Osteocyte (in vitro differentiated cells): ENCODE data around the gene DOCK2. TPM values are rescaled to one million over a fixed set of nuclear protein-coding genes. Genes with fewer than 3 reads are reported as not detected.
"Not testable (repeated sequence)": the region's sequence is repeated elsewhere in the genome, so short reads cannot be mapped to it uniquely, and the experiment has no call there.

Source experiments
- DNase-seq: peaks from one replicate; pipeline ENCODE4 v3.0.0; 2021; ENCODE audit warnings: mixed read lengths; ENCODE audit not compliant: unreplicated experiment; ENCODE audit errors: extremely low spot score
- H3K27ac Mint-ChIP-seq: one replicate; pipeline ENCODE4 v1.8.0; 2021; ENCODE audit warnings: mild to moderate bottlenecking, mixed read lengths; ENCODE audit not compliant: unreplicated experiment
- H3K27me3 Mint-ChIP-seq: one replicate; pipeline ENCODE4 v1.8.0; 2021; ENCODE audit warnings: mixed read lengths; ENCODE audit not compliant: unreplicated experiment
- H3K36me3 Mint-ChIP-seq: one replicate; pipeline ENCODE4 v1.8.0; 2021; ENCODE audit warnings: mixed read lengths; ENCODE audit not compliant: unreplicated experiment
- H3K4me1 Mint-ChIP-seq: one replicate; pipeline ENCODE4 v1.8.0; 2021; ENCODE audit warnings: mixed read lengths; ENCODE audit not compliant: unreplicated experiment
- H3K4me3 Mint-ChIP-seq: one replicate; pipeline ENCODE4 v1.8.0; 2021; ENCODE audit warnings: mild to moderate bottlenecking, moderate library complexity, mixed read lengths; ENCODE audit not compliant: unreplicated experiment
- H3K9me3 Mint-ChIP-seq: one replicate; pipeline ENCODE4 v1.8.0; 2021; ENCODE audit warnings: mixed read lengths; ENCODE audit not compliant: unreplicated experiment
- total RNA-seq: library from RNA; stranded (reverse); gene quantifications from 2 replicates; pipeline ENCODE4 v1.2.1, GENCODE V29; 2021
- TF ChIP-seq, protein P1 (sequence below): fragments of 200-600 bp; sonication (generic); IDR thresholded peaks from 2 replicates; pipeline ENCODE4 v1.5.0; 2021; ENCODE audit warnings: antibody characterized with exemption, mild to moderate bottlenecking, moderate library complexity

Gene DOCK2
- total RNA-seq, 1 donor from 2014 or later: 11.6 TPM

- no peak overlapping the region for H3K4me3 Mint-ChIP-seq
- TF ChIP-seq, protein P1, sequence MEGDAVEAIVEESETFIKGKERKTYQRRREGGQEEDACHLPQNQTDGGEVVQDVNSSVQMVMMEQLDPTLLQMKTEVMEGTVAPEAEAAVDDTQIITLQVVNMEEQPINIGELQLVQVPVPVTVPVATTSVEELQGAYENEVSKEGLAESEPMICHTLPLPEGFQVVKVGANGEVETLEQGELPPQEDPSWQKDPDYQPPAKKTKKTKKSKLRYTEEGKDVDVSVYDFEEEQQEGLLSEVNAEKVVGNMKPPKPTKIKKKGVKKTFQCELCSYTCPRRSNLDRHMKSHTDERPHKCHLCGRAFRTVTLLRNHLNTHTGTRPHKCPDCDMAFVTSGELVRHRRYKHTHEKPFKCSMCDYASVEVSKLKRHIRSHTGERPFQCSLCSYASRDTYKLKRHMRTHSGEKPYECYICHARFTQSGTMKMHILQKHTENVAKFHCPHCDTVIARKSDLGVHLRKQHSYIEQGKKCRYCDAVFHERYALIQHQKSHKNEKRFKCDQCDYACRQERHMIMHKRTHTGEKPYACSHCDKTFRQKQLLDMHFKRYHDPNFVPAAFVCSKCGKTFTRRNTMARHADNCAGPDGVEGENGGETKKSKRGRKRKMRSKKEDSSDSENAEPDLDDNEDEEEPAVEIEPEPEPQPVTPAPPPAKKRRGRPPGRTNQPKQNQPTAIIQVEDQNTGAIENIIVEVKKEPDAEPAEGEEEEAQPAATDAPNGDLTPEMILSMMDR: no peak
- no peaks in the 10 kb centered on the region for H3K9me3 Mint-ChIP-seq
- H3K27ac Mint-ChIP-seq: no peak overlapping the region
- H3K27me3 Mint-ChIP-seq: peaks cover 6% of the 10 kb centered on the region
- H3K4me1 Mint-ChIP-seq: no peaks in the 10 kb centered on the region
- no peak for DNase-seq
- no peaks in the 10 kb centered on the region for H3K36me3 Mint-ChIP-seq
These were observed 443.8 kb downstream of the DOCK2 start for GRCh38 chr5:170080786-170081445.

DNA sequence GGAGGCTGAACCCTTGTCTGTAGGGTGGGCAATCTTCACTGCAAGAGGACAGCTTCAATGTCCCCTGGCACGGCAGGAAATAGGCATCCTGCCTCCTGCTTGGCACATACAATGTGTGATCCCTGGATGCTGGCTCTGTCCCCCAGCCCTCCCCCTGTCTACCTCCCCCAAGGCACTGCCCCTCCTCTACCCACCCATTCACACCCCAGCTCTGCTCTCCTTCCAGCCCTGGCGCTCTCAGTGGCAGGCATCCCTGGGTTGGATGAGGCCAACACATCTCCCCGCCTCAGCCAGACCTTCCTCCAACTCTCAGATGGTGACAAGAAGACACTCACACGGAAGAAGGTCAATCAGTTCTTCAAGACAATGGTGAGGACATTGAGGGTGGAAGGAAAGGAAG lies 444.5 kb downstream of the DOCK2 start:
- H3K4me3 Mint-ChIP-seq: no peak overlapping the region
- no peaks in the 10 kb centered on the region for H3K36me3 Mint-ChIP-seq
- DNase-seq: no peak
- no peak overlapping the region for H3K27ac Mint-ChIP-seq
- TF ChIP-seq, protein P1: no peak
- peaks cover 6% of the 10 kb centered on the region for H3K27me3 Mint-ChIP-seq
- no peaks in the 10 kb centered on the region for H3K9me3 Mint-ChIP-seq
- no peaks in the 10 kb centered on the region for H3K4me1 Mint-ChIP-seq

DNA sequence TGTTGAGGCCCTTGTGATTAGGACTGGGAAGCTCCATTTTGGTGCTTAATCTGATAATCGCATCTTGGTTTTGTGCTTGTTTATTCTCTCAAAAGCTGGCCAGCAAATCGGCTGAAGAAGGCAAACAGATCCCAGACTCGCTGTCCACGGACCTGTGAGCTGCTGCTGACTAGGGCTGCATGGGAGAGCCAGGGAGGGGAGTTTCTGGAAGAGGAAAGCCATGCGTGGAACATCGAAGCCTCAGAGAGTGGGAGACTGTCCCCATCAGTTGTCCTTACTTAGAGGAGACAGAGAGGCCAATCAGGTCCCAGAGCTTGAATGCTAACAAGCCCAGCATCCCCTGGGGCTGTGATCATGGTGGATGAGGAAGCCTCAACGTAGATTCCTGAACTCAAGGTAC lies 445.6 kb downstream of the DOCK2 start:
- no peak overlapping the region for H3K27ac Mint-ChIP-seq
- no peaks in the 10 kb centered on the region for H3K4me1 Mint-ChIP-seq
- no peak for DNase-seq
- no peaks in the 10 kb centered on the region for H3K9me3 Mint-ChIP-seq
- no peaks in the 10 kb centered on the region for H3K36me3 Mint-ChIP-seq
- no peak overlapping the region for H3K4me3 Mint-ChIP-seq
- H3K27me3 Mint-ChIP-seq: peaks cover 8% of the 10 kb centered on the region
- TF ChIP-seq, protein P1: no peak

GRCh38 chr5:170087168-170087817 lies 450.2 kb downstream of the DOCK2 start:
- Mint-ChIP-seq H3K4me1 (no peaks in the 10 kb centered on the region), H3K9me3 (no peaks in the 10 kb centered on the region), H3K36me3 (no peaks in the 10 kb centered on the region), H3K4me3 (no peak overlapping the region), H3K27me3 (peaks cover 19% of the 10 kb centered on the region), H3K27ac (no peak overlapping the region)
- TF ChIP-seq, protein P1: no peak
- no peak for DNase-seq

GRCh38 chr5:170092455-170093101 lies 455.5 kb downstream of the DOCK2 start:
- no peak overlapping the region for H3K4me3 Mint-ChIP-seq
- H3K4me1 Mint-ChIP-seq: no peaks in the 10 kb centered on the region
- H3K36me3 Mint-ChIP-seq: no peaks in the 10 kb centered on the region
- TF ChIP-seq, protein P1: no peak
- H3K27ac Mint-ChIP-seq: no peak overlapping the region
- peaks cover 55% of the 10 kb centered on the region for H3K27me3 Mint-ChIP-seq
- H3K9me3 Mint-ChIP-seq: no peaks in the 10 kb centered on the region
- no peak for DNase-seq

DNA sequence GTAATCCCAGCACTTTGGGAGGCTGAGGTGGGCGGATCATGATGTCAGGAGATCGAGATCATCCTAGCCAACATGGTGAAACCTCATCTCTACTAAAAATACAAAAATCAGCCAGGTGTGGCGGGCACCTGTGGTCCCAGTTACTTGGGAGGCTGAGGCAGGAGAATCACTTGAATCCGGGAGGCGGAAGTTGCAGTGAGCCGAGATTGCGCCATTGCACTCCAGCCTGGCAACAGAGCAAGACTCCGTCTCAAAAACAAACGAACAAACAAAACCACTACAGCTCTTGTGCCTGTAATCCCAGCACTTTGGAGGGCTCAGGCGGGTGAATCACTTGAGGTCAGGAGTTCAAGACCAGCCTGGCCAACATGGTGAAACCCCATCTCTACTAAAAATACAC lies 457.3 kb downstream of the DOCK2 start:
- H3K9me3 Mint-ChIP-seq, DNase-seq, H3K27ac Mint-ChIP-seq, H3K4me3 Mint-ChIP-seq, H3K36me3 Mint-ChIP-seq, H3K4me1 Mint-ChIP-seq: not testable (repeated sequence)
- H3K27me3 Mint-ChIP-seq: peaks cover 50% of the 10 kb centered on the region
